ENCODE measurements around the gene HAUS5. TPM values are rescaled to one million over a fixed set of nuclear protein-coding genes. Genes with fewer than 3 reads are reported as not detected.

HAUS5 gene
- total RNA-seq, 6 experiments from 2014 or later = 3.7 to 6.1 (median 4.4) TPM

- Histone ChIP-seq H3K36me3 (no peaks in the 10 kb centered on the region), H3K27ac (no peak overlapping the region), H3K9me3 (peaks cover 0 to 4% (median 1%) of the 10 kb centered on the region in 4 donors), H3K4me1 (no peaks in the 10 kb centered on the region), H3K27me3 (no peaks in the 10 kb centered on the region), H3K4me3 (no peak overlapping the region)
- intact Hi-C loops (cut with DNase I) = no loop called here
- DNase-seq = no peak
- ATAC-seq = no peak
- TF ChIP-seq CTCF (IDR thresholded peaks at IDR 0.05) (no peak), POLR2A (IDR thresholded peaks at IDR 0.05) (no peak)
- WGBS (ENCODE audit: insufficient coverage, low coverage, low lambda C conversion rate, missing lambda C conversion rate) = 50% methylated on average over 1 of the region's 1 CpG
Observed at GRCh38 chr19:35577918-35578317, 34.6 kb upstream of the HAUS5 start.

GRCh38 chr19:35578707-35579106, 33.8 kb upstream of the HAUS5 start:
- intact Hi-C loops (cut with DNase I) = no loop called here
- Histone ChIP-seq H3K27me3 (no peaks in the 10 kb centered on the region), H3K9me3 (peaks cover 0 to 4% (median 1%) of the 10 kb centered on the region in 4 donors), H3K4me3 (no peak overlapping the region), H3K4me1 (no peaks in the 10 kb centered on the region), H3K27ac (no peak overlapping the region), H3K36me3 (no peaks in the 10 kb centered on the region)
- TF ChIP-seq CTCF (IDR thresholded peaks at IDR 0.05) = no peak
- TF ChIP-seq POLR2A (IDR thresholded peaks at IDR 0.05) = no peak
- DNase-seq (no peak), ATAC-seq (no peak)
- WGBS (ENCODE audit: insufficient coverage, low coverage, low lambda C conversion rate, missing lambda C conversion rate) = 68% methylated on average over 7 of the region's 7 CpGs

DNA sequence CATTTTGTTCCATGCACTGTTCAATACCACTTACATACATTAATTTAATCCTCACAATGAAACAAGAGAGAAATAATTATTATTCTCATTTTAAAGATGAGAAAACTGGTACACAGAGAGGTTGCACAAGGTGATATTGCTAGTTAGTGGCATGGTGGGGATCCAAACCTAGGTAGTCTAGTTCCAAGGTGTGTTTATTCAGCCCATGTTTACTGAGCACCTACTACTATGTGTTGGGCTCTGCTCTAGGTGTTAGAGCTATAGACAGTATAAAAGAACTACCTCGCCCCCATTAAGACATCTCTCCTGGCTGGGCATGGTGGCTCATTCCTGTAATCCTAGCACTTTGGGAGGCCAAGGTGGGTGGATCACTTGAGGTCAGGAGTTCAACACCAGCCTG, 29.8 kb upstream of the HAUS5 start:
- intact Hi-C loops (cut with DNase I) = no loop called here
- Histone ChIP-seq H3K36me3 (no peaks in the 10 kb centered on the region), H3K9me3 (no peaks in the 10 kb centered on the region), H3K4me3 (no peak overlapping the region), H3K4me1 (no peaks in the 10 kb centered on the region), H3K27ac (no peak overlapping the region), H3K27me3 (no peaks in the 10 kb centered on the region)
- no peak for DNase-seq
- ATAC-seq = no peak
- 83% methylated on average over 1 of the region's 1 CpG for WGBS (ENCODE audit: insufficient coverage, low coverage, low lambda C conversion rate, missing lambda C conversion rate)
- TF ChIP-seq POLR2A (IDR thresholded peaks at IDR 0.05) (no peak), CTCF (IDR thresholded peaks at IDR 0.05) (no peak)

- no peak within 1 kb of the TSS for H3K27ac ChIP-seq
- no peaks in the 10 kb centered on the region for H3K27me3 ChIP-seq
- DNase-seq = no peak
- ATAC-seq = no peak
- H3K36me3 ChIP-seq = no peaks in the 10 kb centered on the region
- 30% methylated on average over 5 of the region's 16 CpGs for WGBS (ENCODE audit: insufficient coverage, low coverage, low lambda C conversion rate, missing lambda C conversion rate)
- intact Hi-C loops (cut with DNase I) = no loop called here
- H3K9me3 ChIP-seq = no peaks in the 10 kb centered on the region
- TF ChIP-seq POLR2A (IDR thresholded peaks at IDR 0.05) = no peak
- H3K4me3 ChIP-seq = no peak within 1 kb of the TSS
- no peaks in the 10 kb centered on the region for H3K4me1 ChIP-seq
Observed at GRCh38 chr19:35585848-35586247, 26.7 kb upstream of the HAUS5 start, which contains the start of gene PMIS2. PMIS2 (plus strand) TSS chr19:35586173; CDS start chr19:35586260, 87 bp downstream.

GRCh38 chr19:35587321-35587720, 25.2 kb upstream of the HAUS5 start:
- no peaks in the 10 kb centered on the region for H3K4me1 ChIP-seq
- H3K27me3 ChIP-seq = no peaks in the 10 kb centered on the region
- no peak overlapping the region for H3K4me3 ChIP-seq
- H3K27ac ChIP-seq = no peak overlapping the region
- 20% methylated on average over 1 of the region's 1 CpG for WGBS (ENCODE audit: insufficient coverage, low coverage, low lambda C conversion rate, missing lambda C conversion rate)
- ATAC-seq (no peak), DNase-seq (no peak)
- TF ChIP-seq POLR2A (IDR thresholded peaks at IDR 0.05) = no peak
- TF ChIP-seq CTCF (IDR thresholded peaks at IDR 0.05) = no peak
- H3K9me3 ChIP-seq = no peaks in the 10 kb centered on the region
- intact Hi-C loops (cut with DNase I) = no loop called here
- H3K36me3 ChIP-seq = no peaks in the 10 kb centered on the region

Data from right lobe of liver (tissue), 6 donors.